Measurements from ENCODE around the gene PRR20A.
"Not testable (repeated sequence)": the region's sequence is repeated elsewhere in the genome, so short reads cannot be mapped to it uniquely, and the experiment has no call there.

PRR20A gene

DNA sequence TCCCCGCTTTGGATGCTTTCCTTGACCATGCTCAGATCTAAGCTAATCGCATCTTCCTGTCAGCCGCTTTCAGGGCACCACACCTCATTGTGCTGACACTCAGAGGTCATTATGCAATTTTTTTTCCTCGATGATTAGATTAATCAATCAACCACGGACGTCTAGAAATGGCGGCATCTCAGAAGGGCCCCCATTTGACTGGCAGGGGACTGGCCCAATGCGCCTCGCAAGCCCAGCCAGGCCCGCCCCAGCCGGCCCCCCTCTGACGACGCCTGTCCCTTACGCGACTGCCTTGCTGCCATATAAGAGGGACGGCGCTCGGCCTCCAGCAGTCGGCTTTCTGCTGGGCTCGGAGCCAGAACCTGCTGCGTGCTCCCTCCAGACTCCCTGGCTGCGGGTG is 13.0 kb downstream of the PRR20A start, which contains the start of gene PRR20C:
Gene PRR20C (plus strand): TSS at position 301 of the 400 bp plus-strand sequence. CDS start 387 bp downstream, outside the sequence.
- in situ Hi-C loops (cut with HindIII; ENCODE audit: low sequenced_read_pairs); DNase-seq (ENCODE audit: low read depth, low spot score); H3K4me3 ChIP-seq (ENCODE audit: low read depth, low read length): not testable (repeated sequence)

DNA sequence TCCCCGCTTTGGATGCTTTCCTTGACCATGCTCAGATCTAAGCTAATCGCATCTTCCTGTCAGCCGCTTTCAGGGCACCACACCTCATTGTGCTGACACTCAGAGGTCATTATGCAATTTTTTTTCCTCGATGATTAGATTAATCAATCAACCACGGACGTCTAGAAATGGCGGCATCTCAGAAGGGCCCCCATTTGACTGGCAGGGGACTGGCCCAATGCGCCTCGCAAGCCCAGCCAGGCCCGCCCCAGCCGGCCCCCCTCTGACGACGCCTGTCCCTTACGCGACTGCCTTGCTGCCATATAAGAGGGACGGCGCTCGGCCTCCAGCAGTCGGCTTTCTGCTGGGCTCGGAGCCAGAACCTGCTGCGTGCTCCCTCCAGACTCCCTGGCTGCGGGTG is 19.6 kb downstream of the PRR20A start, which contains the start of gene PRR20D:
Gene PRR20D (plus strand): TSS at position 301 of the 400 bp plus-strand sequence. CDS start 387 bp downstream, outside the sequence.
- H3K4me3 ChIP-seq (ENCODE audit: low read depth, low read length); in situ Hi-C loops (cut with HindIII; ENCODE audit: low sequenced_read_pairs); DNase-seq (ENCODE audit: low read depth, low spot score): not testable (repeated sequence)

DNA sequence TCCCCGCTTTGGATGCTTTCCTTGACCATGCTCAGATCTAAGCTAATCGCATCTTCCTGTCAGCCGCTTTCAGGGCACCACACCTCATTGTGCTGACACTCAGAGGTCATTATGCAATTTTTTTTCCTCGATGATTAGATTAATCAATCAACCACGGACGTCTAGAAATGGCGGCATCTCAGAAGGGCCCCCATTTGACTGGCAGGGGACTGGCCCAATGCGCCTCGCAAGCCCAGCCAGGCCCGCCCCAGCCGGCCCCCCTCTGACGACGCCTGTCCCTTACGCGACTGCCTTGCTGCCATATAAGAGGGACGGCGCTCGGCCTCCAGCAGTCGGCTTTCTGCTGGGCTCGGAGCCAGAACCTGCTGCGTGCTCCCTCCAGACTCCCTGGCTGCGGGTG is 26.2 kb downstream of the PRR20A start, which contains the start of gene PRR20E:
Gene PRR20E (plus strand): TSS at position 301 of the 400 bp plus-strand sequence. CDS start 387 bp downstream, outside the sequence.
- in situ Hi-C loops (cut with HindIII; ENCODE audit: low sequenced_read_pairs); H3K4me3 ChIP-seq (ENCODE audit: low read depth, low read length); DNase-seq (ENCODE audit: low read depth, low spot score): not testable (repeated sequence)

DNA sequence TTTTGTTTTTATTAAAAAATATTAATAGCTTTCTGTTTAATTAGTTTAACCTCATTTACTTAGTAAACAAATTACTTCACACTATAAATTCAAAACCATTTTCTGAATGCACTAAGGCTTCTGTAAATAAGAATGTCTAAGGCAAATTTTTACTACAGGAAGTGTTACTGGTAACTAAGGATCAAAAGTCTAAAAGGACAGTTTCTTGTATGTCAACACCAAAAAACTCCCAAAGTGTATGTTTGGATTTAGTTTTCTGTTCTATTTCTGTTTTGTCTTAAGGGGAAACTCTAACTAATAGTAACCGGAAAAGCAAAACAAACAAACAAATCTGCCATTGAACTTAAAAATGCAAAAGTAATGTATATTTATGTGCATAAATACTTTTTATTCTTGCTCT is 50.9 kb downstream of the PRR20A start:
- no peak overlapping the region for H3K4me3 ChIP-seq (ENCODE audit: low read depth, low read length)
- TF ChIP-seq, protein P1, sequence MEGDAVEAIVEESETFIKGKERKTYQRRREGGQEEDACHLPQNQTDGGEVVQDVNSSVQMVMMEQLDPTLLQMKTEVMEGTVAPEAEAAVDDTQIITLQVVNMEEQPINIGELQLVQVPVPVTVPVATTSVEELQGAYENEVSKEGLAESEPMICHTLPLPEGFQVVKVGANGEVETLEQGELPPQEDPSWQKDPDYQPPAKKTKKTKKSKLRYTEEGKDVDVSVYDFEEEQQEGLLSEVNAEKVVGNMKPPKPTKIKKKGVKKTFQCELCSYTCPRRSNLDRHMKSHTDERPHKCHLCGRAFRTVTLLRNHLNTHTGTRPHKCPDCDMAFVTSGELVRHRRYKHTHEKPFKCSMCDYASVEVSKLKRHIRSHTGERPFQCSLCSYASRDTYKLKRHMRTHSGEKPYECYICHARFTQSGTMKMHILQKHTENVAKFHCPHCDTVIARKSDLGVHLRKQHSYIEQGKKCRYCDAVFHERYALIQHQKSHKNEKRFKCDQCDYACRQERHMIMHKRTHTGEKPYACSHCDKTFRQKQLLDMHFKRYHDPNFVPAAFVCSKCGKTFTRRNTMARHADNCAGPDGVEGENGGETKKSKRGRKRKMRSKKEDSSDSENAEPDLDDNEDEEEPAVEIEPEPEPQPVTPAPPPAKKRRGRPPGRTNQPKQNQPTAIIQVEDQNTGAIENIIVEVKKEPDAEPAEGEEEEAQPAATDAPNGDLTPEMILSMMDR (IDR thresholded peaks at IDR 0.05; ENCODE audit: low read depth, low read length) = no peak
- DNase-seq (ENCODE audit: low read depth, low spot score) = no peak
- in situ Hi-C loops (cut with HindIII; ENCODE audit: low sequenced_read_pairs) = no loop called here

Measured in astrocyte of the spinal cord (primary cell).